Activated CD8-positive, alpha-beta memory T cell treated with anti-CD3 and anti-CD28 coated beads, Interleukin-2, amount 50 U/mL, for 48 hours (primary cell): ENCODE data around the gene EMC9.

Experiments used
- DNase-seq: peaks from one replicate; pipeline ENCODE4 v3.0.0-alpha.2; 2020

The EMC9 gene, protein sequence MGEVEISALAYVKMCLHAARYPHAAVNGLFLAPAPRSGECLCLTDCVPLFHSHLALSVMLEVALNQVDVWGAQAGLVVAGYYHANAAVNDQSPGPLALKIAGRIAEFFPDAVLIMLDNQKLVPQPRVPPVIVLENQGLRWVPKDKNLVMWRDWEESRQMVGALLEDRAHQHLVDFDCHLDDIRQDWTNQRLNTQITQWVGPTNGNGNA

DNA sequence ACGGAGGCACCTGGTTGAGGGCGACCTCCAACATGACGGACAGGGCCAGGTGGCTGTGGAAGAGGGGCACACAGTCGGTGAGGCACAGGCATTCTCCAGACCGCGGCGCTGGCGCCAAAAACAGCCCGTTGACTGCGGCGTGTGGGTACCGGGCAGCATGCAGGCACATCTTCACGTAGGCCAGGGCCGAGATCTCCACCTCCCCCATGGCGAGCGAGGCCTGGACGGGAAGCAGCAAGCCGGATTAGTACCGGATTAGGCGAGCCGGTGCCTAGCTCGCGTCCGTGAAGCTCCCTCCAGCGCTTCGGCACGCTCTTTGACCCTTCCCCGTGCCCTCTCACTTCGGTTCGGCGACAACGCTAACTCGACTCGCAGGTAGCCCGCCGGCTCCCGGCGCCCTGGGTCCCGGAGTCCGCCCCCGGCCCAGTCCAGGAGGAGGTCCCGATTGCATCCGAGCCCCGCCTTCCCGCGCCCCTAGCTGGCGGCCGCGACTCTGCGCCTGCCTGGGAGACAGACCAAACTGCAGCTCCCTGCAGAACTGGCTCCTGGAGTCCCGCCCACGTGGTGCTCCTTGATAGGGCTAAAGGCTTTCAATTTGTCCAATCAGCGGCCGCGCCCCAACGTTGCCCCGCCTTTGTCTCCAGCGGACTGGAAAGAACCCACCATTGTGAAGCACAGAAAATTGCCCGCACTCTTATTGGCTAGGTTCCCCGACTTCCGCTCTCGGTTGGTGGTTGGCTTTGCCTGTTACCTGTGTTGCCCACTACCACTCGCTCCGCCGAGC, at the start of gene EMC9:
TSS of gene EMC9 (minus strand) at position 495 of the 784 bp plus-strand sequence. CDS start at position 208, 287 bp downstream.
- peak; percentile 99 for DNase-seq

DNA sequence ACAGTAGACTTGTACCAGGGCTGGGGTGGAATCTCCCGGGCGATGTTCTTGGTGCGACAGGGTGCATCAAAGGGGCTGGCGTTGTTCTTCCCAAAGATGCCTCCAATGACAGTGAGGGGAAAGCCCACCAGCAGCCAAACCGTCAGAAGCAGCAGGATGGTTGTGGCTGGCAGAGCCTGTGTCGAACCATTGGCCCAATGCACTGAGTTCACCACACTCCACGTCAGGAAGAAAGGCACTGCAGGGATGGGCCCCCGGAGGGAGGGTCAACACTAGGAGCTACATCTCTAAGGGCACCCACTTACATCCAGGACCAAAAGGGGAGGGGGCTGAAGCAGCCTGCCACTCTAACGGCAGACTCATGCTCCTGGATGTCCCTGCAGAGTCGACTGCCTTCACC, 49.0 kb upstream of the EMC9 start:
- DNase-seq = no peak

DNA sequence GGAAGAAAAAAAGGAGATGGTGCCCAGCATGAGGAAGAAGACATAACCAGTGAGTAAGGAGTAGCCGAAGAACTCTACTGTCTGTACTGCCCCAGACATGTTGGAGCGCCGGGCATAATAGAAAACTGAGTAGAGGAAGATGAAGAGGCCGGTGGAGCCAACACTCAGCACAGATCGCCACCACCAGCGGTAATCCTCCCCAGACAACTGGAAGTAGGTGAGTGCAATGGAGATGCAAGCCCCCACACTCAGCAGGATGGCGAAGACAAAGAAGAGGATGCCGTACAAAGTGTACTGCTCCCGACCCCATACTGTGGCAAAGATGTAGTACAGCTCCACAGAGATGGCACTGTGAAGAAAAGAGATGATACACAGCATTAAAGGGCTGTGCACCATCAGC, 48.1 kb upstream of the EMC9 start:
- no peak for DNase-seq

DNA sequence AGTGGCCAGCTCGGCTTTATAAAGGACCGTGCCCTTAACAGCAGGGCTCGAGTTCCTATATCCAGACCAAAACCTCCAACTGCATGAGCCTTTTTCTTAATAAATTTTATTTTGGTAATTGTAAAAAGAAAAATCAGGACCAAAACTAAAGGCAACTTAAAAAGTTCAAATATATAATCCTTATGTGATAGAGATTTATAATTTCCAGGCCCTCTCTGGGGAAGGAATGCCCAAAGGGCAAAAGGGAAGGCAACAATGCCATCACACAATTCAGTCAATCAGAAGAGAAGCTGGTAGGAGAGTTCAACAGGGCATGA, 47.6 kb upstream of the EMC9 start:
- no peak for DNase-seq

DNA sequence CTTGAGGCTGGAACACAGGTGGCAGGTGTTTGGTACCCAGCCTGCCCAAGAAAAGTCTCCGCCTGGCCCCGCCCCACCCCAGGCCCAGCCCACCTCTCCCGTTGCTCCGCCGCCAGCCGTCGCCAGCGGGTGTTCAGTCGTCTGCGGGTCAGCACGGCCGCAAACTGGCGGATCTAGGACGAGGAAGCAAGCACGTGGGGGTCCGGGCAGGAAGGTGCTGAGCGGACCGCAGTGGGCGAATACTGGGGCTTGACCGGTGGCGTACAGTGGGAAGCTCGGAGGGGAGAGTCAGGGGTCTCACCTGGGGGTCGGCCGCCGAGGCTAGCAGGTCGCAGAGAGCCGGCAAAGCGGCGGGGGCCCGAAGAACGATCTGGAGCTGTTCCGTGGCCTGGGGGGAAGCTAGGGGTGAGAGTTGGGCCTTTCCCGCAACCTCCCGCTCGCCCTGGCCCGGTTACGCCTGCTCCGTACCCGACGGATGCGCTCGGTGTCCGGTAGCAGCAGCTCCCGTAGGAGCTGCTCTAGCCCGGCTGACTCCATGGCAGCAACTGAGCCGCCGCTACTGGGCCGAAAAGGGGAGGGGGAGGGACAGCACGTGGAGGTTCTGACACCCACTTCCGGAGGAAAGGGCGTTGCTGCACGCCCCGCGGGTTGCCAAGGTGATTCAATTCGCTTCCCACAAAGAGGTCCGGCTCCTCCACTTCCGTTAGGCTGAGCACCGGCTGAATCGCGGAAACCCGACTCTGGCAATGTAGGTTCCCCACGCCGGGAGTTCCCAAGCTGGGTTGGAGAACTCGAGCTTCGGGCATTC, 47.1 kb upstream of the EMC9 start, which contains the start of gene IPO4:
TSS of gene IPO4 (minus strand) at position 566 of the 808 bp plus-strand sequence. CDS start at position 537, 29 bp downstream.
- DNase-seq = peak; percentile 95

DNA sequence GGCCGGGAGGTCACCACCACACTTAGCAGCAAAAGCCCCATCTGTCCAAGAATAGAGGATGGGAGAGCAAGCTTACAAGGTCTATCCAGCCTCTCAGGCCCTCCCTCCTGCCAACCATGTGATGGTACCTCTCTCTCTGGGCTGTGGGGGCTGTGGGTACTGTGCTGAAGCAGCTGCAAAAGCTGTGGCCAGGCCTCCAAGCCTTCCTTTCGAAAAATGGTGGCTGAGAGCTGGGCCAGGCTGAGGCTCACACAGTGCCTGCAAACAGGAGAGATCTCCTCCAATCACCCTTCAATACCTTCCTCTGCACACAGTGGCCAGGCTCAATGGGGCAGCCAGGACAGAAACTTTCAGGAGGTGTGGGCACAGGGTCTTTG, 46.1 kb upstream of the EMC9 start:
- DNase-seq = no peak

DNA sequence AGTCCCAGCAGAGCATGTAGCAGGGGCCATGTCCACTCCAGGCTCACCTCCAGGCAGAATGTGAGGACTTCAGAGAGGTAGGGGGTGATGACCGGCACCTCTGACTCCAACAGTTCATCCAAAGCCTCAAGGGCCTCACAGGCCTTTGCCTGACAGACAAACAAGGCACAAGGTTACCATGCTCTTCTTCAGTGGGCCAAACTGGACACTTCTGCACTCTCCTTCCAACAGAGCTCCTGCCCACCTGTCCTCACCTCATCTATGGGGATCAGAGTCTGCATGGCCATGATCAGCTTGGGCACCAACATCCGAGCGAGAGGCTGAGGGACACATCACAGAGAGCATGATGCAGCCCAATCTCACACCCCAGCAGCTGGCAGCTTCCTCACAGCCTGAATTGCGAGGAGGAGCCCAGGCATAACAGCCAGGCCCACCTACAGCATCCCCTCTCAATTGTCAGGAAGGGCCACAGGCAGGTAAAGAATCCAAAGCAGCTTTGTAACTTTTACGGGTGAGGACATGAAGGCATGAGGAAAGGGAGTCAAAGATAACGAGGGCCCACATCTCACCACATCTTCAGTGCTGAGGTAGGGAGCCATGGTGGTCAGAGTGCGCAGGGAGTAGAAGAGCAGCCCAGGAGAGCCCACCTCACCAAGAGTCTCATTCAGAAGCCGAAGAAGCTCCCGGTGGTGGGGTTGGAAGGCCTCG, 45.6 kb upstream of the EMC9 start:
- no peak for DNase-seq

DNA sequence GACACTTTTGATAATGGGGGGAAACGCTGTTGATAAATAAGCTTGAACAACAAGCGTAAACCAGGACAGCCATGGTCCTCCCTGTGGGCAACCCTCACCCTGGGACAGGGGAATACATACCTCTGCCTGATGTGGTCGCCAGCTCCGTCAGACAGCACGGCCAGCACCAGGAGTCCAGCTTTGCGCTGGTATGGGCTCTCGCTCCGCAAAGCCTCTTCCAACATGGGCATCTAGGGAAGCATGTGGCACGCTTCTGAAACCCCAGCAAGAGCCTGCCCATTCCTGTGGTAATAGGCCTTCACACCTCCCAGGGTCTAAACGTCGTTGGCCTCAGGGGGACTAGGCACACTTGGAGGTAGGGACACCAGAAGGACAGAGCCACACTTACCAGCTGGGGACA, 44.4 kb upstream of the EMC9 start:
- no peak for DNase-seq

DNA sequence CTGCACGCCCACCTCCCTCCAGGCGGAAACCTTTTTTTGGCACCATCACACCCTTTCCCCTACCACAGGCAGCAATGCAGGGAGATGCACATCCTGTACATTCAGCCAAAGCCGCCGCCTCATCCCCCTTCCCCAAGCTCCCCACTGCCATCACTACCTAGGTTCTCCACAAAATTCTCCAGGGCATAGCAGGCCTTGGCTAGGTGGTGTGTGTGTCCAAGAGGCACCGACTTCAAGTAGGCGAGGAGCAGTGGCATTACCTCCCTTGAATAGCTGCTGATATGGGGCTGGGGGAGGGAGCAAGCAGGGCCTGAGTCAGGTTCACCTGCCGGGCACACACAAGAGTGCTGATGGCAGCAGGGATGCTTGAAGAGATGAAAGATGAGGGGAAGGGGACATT, 43.6 kb upstream of the EMC9 start:
- DNase-seq = no peak

DNA sequence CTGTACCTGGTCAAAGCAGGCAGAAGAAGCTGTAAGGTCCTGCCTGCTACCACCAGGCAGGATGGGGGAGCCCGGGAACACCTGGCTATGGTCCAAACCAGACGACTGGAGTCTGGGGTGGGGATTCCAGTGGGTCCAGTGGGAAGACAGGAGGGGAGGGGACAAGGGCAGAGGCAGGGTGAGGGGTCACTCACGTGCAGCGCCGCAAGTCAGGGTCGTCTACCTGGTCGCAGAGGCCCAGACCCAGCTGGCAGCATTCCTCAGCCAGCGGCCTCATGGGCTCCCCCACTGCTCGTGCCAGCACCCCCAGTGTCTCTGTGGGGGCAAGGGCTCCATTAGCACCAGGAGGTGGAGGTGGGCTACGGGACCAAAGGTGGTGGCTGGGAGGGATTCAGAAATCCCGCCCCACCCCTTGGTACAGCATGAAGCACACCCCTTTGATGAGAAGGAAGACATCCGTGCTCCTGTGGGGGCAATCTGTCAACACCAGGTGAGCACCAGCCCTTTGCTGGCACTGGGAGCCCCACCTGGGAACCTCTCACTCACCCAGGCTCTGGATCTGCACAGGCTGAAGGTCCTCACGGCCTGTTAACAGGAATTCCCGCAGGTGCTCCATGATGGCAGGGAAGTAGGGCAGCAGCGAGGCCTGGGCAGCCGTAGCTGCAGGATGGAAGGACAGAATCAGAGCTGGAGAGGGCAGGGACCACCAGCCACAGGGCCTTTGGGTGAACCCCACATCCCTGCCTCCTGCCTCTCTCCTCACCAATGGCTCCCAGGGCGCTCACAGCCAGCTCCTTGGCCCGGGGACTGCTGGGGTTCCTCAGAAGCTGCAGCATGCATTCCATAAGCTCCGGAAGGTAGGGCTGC, 42.9 kb upstream of the EMC9 start:
- DNase-seq = no peak

DNA sequence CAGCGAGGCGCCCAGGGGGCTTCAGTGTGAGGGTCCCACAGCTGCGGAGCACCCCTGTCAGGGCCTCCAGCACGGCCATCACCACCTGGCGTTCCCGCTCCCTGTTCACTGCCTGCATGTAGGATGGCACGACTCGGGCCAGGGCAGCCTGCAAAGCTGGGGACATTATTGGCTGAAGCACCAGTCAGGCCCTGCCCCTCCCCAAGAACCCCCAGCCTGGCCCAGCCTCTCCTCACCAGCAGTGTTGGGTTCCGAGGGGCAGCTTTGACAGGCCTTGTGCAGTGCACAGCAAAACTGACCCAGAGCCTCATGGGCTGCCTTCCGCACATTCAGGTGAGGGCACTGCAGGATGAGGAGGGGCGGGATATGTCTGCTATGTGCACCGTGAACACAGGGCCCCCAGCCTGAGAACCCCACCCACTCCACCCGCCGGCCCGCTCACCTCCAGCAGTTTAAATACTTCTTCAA, 41.7 kb upstream of the EMC9 start:
- no peak for DNase-seq

DNA sequence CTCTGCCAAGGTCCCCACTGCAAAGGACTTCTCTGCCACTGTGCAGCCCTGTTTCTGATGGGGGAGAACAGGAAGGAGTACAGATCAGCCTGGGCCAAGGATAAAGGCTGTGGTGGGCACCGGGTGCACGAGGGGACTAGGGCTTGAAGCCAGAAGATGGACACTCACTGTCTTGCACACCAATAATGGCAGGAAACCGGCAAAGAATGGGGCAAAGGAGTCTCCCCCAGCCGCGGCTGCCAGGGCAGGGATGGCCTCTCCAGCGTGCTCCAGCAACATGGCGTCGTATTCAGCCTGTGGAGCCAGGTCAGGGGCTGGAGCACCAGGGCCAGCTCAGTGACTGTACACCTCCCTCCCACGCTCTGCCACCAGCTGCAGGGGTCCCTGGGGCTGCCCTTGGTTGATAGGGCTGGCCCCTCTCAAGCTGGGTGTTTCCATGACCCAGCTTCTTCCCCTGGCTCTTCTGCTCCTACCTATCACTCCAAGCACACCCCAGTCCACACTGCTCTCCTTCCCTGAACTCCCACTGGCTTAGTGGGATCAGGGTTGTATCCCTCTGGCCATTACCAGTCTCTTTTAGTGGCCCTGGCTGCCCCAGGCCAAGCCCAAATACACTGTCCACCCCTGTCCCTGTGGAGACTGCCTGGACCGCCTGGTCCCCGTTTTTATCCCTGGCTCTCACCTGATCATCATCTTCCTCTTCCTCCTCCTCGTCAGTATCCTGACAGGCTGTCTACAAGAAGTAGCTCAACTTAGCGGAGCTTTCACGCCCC, 40.9 kb upstream of the EMC9 start:
- no peak for DNase-seq

DNA sequence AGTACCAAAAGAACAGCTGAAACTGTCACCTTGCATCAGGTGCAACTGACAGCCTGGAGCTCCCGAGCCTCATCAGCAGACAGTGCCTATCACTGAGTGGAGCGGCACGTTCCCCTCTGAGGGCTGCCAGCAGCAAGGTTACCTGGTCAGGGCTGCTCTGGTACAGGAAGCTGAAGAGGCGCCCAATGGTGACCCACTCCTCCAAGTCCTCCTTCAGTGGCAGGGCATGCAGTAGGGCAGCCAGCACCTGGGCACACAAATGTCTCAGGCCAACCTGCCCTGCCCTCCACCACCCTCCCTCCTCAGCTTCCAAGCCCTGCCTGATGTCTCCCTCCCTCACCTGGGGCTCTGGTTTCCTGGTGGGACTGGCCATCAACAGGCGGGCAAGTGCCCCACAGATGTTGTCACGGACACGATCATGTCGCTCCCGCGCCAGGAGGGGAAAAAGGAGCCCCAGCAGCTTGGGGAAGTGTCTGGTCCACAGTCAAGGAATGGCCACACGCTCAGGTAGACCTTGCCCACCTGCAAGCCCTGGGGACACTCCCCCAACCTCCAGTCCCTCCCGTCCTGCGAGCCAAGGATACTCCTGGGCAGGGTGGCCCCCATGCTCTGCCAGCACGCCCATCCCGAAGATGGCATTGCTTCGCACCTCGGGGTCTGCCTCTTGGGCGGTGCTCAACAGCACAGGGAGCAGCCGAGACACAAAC, 40.1 kb upstream of the EMC9 start:
- DNase-seq = no peak

DNA sequence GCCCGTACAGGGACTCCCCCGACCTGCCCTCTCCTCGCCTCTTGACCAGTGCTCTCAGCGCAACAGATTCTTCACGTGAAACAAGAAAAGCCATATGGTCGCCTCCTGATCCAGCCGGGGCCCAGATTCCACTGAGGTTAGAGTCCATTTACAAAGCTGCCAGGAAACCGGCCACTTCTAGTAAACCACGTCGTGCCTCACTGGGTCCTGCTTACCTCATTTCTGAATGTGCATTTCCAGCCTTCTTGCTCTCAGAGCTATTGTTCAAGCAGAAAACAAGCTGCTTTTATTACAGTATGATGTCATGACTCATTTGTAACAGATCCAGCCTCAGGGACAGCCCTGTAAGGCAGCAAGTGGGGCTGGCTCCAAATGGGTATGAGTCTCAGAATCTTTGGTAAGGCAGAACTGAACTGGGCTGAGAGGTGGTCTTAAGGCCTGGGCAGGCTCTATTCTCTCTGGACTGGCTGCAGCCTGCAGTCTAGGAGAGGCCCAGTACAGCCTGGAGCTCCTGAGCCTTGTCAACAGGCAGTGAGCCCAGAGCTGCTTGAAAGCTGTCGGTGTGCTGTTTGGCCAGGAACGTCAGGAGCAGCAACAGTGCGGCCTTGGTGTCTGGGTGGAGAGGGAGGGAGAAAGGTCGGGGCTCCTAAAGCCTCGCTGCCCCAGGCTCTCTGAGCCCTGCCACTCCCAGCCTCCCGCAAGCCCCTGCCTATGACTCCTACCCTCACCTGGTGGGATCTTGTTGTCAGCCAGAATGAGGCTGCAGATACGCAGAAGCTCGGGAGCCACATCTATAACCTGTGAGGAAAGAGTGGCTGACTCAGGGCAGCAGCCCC, 38.8 kb upstream of the EMC9 start:
- DNase-seq = no peak

DNA sequence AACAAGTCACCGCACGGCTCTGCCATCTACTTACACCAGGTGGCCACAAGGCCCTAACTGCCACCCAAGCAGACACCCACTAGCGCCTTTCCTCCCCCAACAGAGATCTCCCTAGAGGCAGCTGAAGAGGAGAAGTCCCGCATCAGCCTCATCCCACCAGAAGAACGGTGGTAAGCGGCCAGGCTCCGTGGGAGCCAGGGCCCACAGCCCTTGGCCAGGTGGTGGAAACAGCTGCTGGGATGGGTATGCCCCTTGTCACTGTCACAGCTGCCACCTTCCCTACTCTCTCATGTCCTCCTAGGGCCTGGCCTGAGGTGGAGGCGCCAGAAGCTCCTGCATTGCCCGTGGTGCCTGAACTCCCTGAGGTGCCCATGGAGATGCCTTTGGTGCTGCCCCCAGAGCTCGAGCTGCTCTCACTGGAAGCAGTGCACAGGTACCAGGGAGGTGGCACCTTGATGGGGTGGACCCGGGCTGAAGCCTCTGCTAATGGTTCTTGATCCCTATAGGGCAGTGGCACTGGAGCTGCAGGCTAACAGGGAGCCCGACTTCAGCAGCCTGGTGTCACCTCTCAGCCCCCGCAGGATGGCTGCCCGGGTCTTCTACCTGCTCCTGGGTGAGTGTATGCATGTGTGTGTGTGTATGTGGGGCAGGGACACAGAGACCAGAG, 38.0 kb upstream of the EMC9 start:
- DNase-seq = no peak

DNA sequence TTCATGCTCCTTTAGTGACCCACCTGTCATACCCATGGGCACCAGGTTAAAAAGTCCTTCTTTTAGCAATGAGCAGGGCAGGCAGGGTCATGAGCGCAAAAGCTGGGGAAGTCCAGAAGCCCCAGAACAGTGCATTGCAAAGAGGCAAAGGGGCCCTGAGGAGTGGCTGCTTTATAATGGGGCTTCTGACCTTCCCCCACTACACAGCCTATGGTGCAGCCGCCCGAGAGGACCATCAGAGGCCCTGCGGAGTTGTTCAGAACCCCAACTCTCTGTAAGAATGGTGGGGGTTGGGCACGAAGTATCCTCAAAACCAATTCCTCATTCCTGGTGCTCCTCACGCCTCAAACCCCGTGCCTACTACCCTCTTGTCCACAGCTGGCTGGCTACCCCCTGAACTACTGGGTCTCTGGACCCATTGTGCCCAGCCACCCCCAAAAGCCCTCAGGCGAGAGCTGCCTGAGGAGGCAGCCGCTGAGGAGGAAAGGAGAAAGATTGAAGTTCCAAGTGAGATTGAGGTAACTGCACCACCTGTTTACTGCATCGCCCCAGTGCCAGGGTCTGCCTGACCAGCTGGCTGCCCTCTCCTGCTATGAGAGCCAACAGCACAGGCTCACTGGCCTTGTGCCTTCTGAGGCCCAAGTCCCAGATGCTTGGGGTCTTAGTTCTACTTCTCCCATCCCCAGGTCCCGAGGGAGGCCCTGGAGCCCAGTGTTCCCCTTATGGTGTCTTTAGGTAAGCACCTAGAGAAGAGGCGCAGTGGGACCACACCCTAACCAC, 37.2 kb upstream of the EMC9 start:
- DNase-seq = no peak

DNA sequence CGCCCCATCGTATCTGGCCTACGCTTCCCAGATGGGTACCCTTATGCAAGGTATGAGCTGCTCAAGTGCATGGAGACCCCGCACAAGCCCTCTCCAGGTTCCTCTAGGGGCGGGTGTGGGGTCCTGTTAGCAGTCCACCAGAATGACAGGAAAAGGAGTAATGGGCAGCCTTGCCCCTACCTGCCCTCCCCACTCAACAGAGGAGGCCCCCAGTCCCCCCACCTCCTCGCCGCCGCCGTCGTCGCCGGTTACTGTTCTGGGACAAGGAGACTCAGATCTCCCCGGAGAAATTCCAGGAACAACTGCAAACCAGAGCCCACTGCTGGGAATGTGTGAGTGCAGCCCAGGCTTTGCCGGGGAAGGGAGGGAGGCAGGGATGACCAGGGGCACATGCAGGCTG, 36.5 kb upstream of the EMC9 start:
- DNase-seq = no peak
